Uterus (tissue), 2 donors: ENCODE results near the gene PGAM5.

ENCODE experiments used
- POLR2A ChIP-seq, 2 donors: fragments of 450-650 bp; IDR thresholded peaks; one replicate each; pipeline ENCODE4 v1.6.1; 2016; ENCODE audit warnings: antibody characterized with exemption in 2 of 2, mild to moderate bottlenecking in 1 of 2, moderate library complexity in 1 of 2
- TF ChIP-seq, protein P1 (sequence below), 4 experiments: fragments of 200-600 bp in 2 of 4; fragments of 450-650 bp in 2 of 4; sonication (generic) in 2 of 4; IDR thresholded peaks; one replicate each; pipeline ENCODE4 v1.5.1; 2016 to 2019; ENCODE audit warnings: antibody characterized with exemption in 4 of 4, mild to moderate bottlenecking in 2 of 4, moderate library complexity in 1 of 4

- TF ChIP-seq, protein P1, sequence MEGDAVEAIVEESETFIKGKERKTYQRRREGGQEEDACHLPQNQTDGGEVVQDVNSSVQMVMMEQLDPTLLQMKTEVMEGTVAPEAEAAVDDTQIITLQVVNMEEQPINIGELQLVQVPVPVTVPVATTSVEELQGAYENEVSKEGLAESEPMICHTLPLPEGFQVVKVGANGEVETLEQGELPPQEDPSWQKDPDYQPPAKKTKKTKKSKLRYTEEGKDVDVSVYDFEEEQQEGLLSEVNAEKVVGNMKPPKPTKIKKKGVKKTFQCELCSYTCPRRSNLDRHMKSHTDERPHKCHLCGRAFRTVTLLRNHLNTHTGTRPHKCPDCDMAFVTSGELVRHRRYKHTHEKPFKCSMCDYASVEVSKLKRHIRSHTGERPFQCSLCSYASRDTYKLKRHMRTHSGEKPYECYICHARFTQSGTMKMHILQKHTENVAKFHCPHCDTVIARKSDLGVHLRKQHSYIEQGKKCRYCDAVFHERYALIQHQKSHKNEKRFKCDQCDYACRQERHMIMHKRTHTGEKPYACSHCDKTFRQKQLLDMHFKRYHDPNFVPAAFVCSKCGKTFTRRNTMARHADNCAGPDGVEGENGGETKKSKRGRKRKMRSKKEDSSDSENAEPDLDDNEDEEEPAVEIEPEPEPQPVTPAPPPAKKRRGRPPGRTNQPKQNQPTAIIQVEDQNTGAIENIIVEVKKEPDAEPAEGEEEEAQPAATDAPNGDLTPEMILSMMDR (IDR thresholded peaks at IDR 0.05), result no peak
- TF ChIP-seq POLR2A (IDR thresholded peaks at IDR 0.05), result no peak
Observed at GRCh38 chr12:132739600-132740312, 29.1 kb downstream of the PGAM5 start.
